ENCODE measurements around the gene NARS2. TPM values are rescaled to one million over a fixed set of nuclear protein-coding genes. Genes with fewer than 3 reads are reported as not detected.

The NARS2 gene
- total RNA-seq, 3 donors from 2014 or later (not counting 1 experiment from before 2014, with no cell fraction given): 6.5 to 9.6 (median 8.8) TPM

GRCh38 chr11:78541537-78541936, 33.1 kb downstream of the NARS2 start:
- no peak for TF ChIP-seq CTCF (IDR thresholded peaks at IDR 0.05)
- DNase-seq: no peak
- WGBS (ENCODE audit: insufficient coverage): 100% methylated on average over 1 of the region's 3 CpGs
- no peak overlapping the region for H3K4me3 Mint-ChIP-seq
- no peak overlapping the region for H3K27ac ChIP-seq (ENCODE audit: low read length)
- no peaks in the 10 kb centered on the region for H3K36me3 ChIP-seq (ENCODE audit: control insufficient read depth, insufficient read depth, low read length)
- no peak overlapping the region for H3K27ac Mint-ChIP-seq
- intact Hi-C loops (cut with micrococcal nuclease): no loop called here
- no peaks in the 10 kb centered on the region for H3K36me3 Mint-ChIP-seq
- H3K4me1 Mint-ChIP-seq: peaks cover 0 to 8% of the 10 kb centered on the region in 2 donors
- ATAC-seq: no peak
- no peaks in the 10 kb centered on the region for H3K9me3 Mint-ChIP-seq
- H3K27me3 ChIP-seq (ENCODE audit: control insufficient read depth, insufficient read depth, low read length): no peaks in the 10 kb centered on the region
- H3K9me3 ChIP-seq (ENCODE audit: control insufficient read depth, insufficient read depth, low read length): no peaks in the 10 kb centered on the region
- no peaks in the 10 kb centered on the region for H3K4me1 ChIP-seq (ENCODE audit: control insufficient read depth, insufficient read depth, low read length)
- no peak overlapping the region for H3K4me3 ChIP-seq (ENCODE audit: low read length)
- no peaks in the 10 kb centered on the region for H3K27me3 Mint-ChIP-seq (ENCODE audit: low read depth in 2 of 2)

GRCh38 chr11:78540256-78540655, 34.4 kb downstream of the NARS2 start:
- H3K27ac ChIP-seq (ENCODE audit: low read length): no peak overlapping the region
- ATAC-seq: no peak
- intact Hi-C loops (cut with micrococcal nuclease): no loop called here
- no peaks in the 10 kb centered on the region for H3K9me3 Mint-ChIP-seq
- no peak for TF ChIP-seq CTCF (IDR thresholded peaks at IDR 0.05)
- no peaks in the 10 kb centered on the region for H3K27me3 ChIP-seq (ENCODE audit: control insufficient read depth, insufficient read depth, low read length)
- no peaks in the 10 kb centered on the region for H3K36me3 ChIP-seq (ENCODE audit: control insufficient read depth, insufficient read depth, low read length)
- H3K36me3 Mint-ChIP-seq: no peaks in the 10 kb centered on the region
- WGBS (ENCODE audit: insufficient coverage): 87% methylated on average over 2 of the region's 2 CpGs
- H3K4me1 ChIP-seq (ENCODE audit: control insufficient read depth, insufficient read depth, low read length): no peaks in the 10 kb centered on the region
- no peak overlapping the region for H3K4me3 ChIP-seq (ENCODE audit: low read length)
- no peaks in the 10 kb centered on the region for H3K27me3 Mint-ChIP-seq (ENCODE audit: low read depth in 2 of 2)
- no peak for DNase-seq
- H3K9me3 ChIP-seq (ENCODE audit: control insufficient read depth, insufficient read depth, low read length): no peaks in the 10 kb centered on the region
- H3K4me3 Mint-ChIP-seq: no peak overlapping the region
- H3K27ac Mint-ChIP-seq: no peak overlapping the region
- peaks cover 0 to 8% of the 10 kb centered on the region in 2 donors for H3K4me1 Mint-ChIP-seq

GRCh38 chr11:78539506-78539905, 35.2 kb downstream of the NARS2 start:
- 93% methylated on average over 2 of the region's 3 CpGs for WGBS (ENCODE audit: insufficient coverage)
- TF ChIP-seq CTCF (IDR thresholded peaks at IDR 0.05): no peak
- Mint-ChIP-seq H3K4me1 (peaks cover 0 to 8% of the 10 kb centered on the region in 2 donors), H3K4me3 (no peak overlapping the region), H3K36me3 (no peaks in the 10 kb centered on the region), H3K27ac (no peak overlapping the region), H3K27me3 (ENCODE audit: low read depth in 2 of 2) (no peaks in the 10 kb centered on the region), H3K9me3 (no peaks in the 10 kb centered on the region)
- no peak overlapping the region for H3K4me3 ChIP-seq (ENCODE audit: low read length)
- DNase-seq (no peak), ATAC-seq (no peak)
- H3K4me1 ChIP-seq (ENCODE audit: control insufficient read depth, insufficient read depth, low read length): no peaks in the 10 kb centered on the region
- H3K27ac ChIP-seq (ENCODE audit: low read length): no peak overlapping the region
- intact Hi-C loops (cut with micrococcal nuclease): no loop called here
- H3K36me3 ChIP-seq (ENCODE audit: control insufficient read depth, insufficient read depth, low read length): no peaks in the 10 kb centered on the region
- H3K27me3 ChIP-seq (ENCODE audit: control insufficient read depth, insufficient read depth, low read length): no peaks in the 10 kb centered on the region
- no peaks in the 10 kb centered on the region for H3K9me3 ChIP-seq (ENCODE audit: control insufficient read depth, insufficient read depth, low read length)

- no peak overlapping the region for H3K4me3 Mint-ChIP-seq
- Histone ChIP-seq H3K27ac (ENCODE audit: low read length) (no peak overlapping the region), H3K27me3 (ENCODE audit: control insufficient read depth, insufficient read depth, low read length) (no peaks in the 10 kb centered on the region), H3K36me3 (ENCODE audit: control insufficient read depth, insufficient read depth, low read length) (no peaks in the 10 kb centered on the region), H3K9me3 (ENCODE audit: control insufficient read depth, insufficient read depth, low read length) (no peaks in the 10 kb centered on the region), H3K4me1 (ENCODE audit: control insufficient read depth, insufficient read depth, low read length) (no peaks in the 10 kb centered on the region), H3K4me3 (ENCODE audit: low read length) (no peak overlapping the region)
- no peaks in the 10 kb centered on the region for H3K9me3 Mint-ChIP-seq
- intact Hi-C loops (cut with micrococcal nuclease): no loop called here
- H3K4me1 Mint-ChIP-seq: peaks cover 0 to 8% of the 10 kb centered on the region in 2 donors
- 92% methylated on average over 6 of the region's 6 CpGs for WGBS (ENCODE audit: insufficient coverage)
- H3K27ac Mint-ChIP-seq: no peak overlapping the region
- ATAC-seq (no peak), DNase-seq (no peak)
- H3K36me3 Mint-ChIP-seq: no peaks in the 10 kb centered on the region
- no peaks in the 10 kb centered on the region for H3K27me3 Mint-ChIP-seq (ENCODE audit: low read depth in 2 of 2)
- TF ChIP-seq CTCF (IDR thresholded peaks at IDR 0.05): no peak
Observed at GRCh38 chr11:78536933-78537332, 37.7 kb downstream of the NARS2 start.

Measured in natural killer cell (primary cell).